NCI-H2196 treated with DMSO at 0.1 percent for 48 hours (cell line): ENCODE results near the gene TNFRSF13B.
"Not testable (repeated sequence)": the region's sequence is repeated elsewhere in the genome, so short reads cannot be mapped to it uniquely, and the experiment has no call there.

Experiments used
- DNase-seq: peaks from one replicate; lab custom pipeline; 2025; ENCODE audit not compliant: unreplicated experiment; lab: John Stamatoyannopoulos, UW

TNFRSF13B gene

GRCh38 chr17:16912021-16912962 lies 59.6 kb downstream of the TNFRSF13B start:
- DNase-seq = no peak

- no peak for DNase-seq
Measured at GRCh38 chr17:16911141-16911937, 60.6 kb downstream of the TNFRSF13B start.

- DNase-seq = no peak
Measured at GRCh38 chr17:16910341-16910740, 61.6 kb downstream of the TNFRSF13B start.

- DNase-seq = no peak
Measured at GRCh38 chr17:16909472-16910246, 62.3 kb downstream of the TNFRSF13B start.

- no peak for DNase-seq
Measured at GRCh38 chr17:16908273-16908672, 63.6 kb downstream of the TNFRSF13B start.

- no peak for DNase-seq
Measured at GRCh38 chr17:16906680-16907079, 65.2 kb downstream of the TNFRSF13B start.

GRCh38 chr17:16905593-16906191 lies 66.2 kb downstream of the TNFRSF13B start:
- DNase-seq = no peak

- not testable (repeated sequence) for DNase-seq
Measured at GRCh38 chr17:16903070-16903469, 68.8 kb downstream of the TNFRSF13B start.

- no peak for DNase-seq
Measured at GRCh38 chr17:16900288-16900882, 71.5 kb downstream of the TNFRSF13B start.

GRCh38 chr17:16897211-16897896 lies 74.6 kb downstream of the TNFRSF13B start:
- not testable (repeated sequence) for DNase-seq

GRCh38 chr17:16896235-16896634 lies 75.7 kb downstream of the TNFRSF13B start:
- not testable (repeated sequence) for DNase-seq

GRCh38 chr17:16893527-16893926 lies 78.4 kb downstream of the TNFRSF13B start:
- not testable (repeated sequence) for DNase-seq

- not testable (repeated sequence) for DNase-seq
Measured at GRCh38 chr17:16892876-16893454, 79.0 kb downstream of the TNFRSF13B start.

GRCh38 chr17:16889088-16889465 lies 82.8 kb downstream of the TNFRSF13B start:
- no peak for DNase-seq
